Limb (tissue), 2 donors: ENCODE measurements around the gene CYP11A1.

Experiments used
- DNase-seq, 2 donors: peaks; one replicate each; pipeline ENCODE4 v3.0.0-alpha.2; 2016; ENCODE audit errors: extremely low spot score in 2 of 2

CYP11A1 gene

GRCh38 chr15:74367296-74367854 is at the start of gene CYP11A1:
Gene CYP11A1 (minus strand): TSS chr15:74367646. CDS start chr15:74367585, 61 bp downstream.
- DNase-seq, result no peak

- no peak for DNase-seq
Observed at GRCh38 chr15:74417225-74417624, 49.8 kb upstream of the CYP11A1 start.

DNA sequence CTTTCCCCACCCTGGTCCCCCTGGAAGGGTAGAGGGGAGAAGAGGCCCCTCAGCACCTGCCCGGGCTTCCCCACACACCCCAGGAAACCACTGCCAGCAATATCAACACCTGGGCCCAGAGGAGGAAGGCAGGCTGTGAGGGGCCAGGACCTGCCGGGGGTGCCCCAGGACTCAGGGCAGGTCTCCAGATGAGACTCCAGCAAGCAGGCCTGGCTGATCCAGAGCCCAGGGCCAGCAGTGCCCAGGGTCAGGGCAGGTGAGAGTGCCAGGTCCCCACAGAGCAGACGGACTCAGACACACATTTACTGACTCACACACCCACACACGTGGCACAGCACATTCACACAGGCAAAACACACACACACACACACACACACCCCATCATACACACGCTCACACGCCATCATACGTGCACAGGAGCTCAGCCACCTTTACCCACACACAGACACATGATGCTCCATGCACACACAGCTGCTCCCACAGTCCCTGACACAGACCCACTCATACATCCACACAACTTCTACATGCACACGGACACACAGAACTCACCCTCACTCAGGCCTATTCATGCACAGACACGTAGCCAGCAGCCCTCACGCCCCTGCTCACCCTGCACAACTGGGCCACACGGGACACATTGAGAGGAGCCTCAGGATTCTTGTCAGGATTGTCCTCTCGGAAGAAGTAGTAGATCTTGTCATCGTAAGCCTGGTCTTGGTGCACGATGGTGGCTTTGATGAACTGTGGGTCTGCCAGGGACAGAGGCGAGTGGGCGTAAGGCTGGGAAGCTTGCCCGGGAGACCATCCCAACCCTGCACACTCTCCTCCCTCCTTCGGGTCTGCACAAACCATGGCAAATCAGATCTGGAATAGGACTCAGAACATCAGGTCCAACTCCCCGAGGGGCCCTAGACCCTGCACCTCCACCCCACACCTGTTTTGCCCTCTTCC is 48.8 kb upstream of the CYP11A1 start:
- DNase-seq, result no peak

DNA sequence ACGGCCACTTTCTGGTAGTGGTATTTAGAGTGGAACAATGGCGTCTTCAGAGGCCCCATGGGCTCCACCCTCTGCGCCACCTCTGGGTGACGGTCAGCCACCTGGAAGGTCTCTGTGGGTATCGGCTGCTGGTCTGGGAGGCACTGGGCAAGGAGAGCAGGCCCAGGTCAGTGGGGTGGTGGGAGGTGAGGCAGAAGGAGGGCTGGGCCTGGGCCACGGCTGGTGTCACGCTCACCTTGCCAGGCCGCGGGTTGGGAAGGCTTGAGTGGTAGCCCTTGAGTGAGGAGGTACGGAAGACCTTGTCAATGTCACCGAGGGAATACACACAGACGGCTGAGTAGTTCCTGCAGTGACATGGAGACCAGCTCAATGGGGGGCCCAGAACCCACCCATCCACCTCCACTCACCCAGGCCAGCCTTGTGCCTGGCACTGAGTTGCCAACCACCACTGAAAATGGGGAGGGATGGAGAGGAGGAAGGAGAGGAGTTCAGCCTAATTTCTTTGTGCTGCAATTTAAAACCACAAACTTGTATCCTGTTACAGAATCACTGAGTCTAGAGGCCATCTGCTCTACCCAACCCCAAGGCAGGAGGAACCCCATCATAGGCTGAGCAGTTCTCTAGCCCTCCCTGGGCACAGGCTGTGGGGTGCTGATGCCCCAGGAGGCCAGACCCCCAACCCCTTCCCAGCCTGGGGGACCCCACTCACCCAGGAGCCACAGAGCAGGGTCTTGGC is 47.3 kb upstream of the CYP11A1 start:
- DNase-seq, result no peak

GRCh38 chr15:74414081-74414580 is 46.7 kb upstream of the CYP11A1 start:
- DNase-seq, result no peak

GRCh38 chr15:74413350-74414080 is 46.1 kb upstream of the CYP11A1 start:
- DNase-seq, result no peak

- no peak for DNase-seq
Observed at GRCh38 chr15:74412159-74412558, 44.7 kb upstream of the CYP11A1 start.

GRCh38 chr15:74411686-74412085 is 44.2 kb upstream of the CYP11A1 start:
- no peak for DNase-seq

DNA sequence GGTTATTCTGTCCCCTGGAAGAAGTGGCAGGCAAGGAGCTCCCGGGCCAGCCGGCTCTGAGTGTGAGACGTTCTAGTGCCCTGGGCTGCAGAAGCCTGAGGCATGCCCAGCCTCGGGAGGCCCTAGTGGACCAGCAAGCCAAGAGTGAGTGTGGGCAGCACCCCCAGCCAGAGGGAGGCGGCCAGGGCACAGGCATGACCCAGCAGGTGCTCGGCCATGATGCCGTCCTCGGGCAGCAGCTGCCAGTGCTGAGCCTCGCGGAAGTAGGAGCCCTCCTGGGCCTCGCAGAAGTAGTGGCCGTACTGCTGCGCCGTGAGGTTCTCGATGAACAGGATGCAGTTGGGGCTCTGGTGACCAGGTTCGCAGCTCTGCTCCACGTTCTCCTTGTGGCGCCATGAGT is 43.1 kb upstream of the CYP11A1 start:
- DNase-seq, result no peak

DNA sequence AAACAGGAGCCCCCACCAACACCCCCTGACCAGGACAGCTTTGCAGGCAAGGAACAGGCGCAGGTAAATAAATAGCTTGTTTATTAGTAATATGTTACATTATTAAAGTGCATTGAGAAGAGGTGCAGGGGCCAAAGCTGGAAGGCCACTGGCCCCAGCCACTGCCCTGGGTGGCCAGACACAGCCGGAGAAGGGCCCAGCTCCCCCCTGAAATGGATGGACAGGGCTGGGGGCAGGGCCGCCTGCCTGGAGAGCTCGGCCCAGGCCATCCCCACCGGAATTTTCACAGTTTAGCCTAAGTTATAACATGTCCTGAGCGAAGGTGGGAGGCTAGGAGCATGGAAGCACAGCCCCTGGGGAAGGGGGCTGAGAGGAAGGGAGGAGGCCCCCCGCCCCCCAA is 41.8 kb upstream of the CYP11A1 start:
- DNase-seq, result no peak

DNA sequence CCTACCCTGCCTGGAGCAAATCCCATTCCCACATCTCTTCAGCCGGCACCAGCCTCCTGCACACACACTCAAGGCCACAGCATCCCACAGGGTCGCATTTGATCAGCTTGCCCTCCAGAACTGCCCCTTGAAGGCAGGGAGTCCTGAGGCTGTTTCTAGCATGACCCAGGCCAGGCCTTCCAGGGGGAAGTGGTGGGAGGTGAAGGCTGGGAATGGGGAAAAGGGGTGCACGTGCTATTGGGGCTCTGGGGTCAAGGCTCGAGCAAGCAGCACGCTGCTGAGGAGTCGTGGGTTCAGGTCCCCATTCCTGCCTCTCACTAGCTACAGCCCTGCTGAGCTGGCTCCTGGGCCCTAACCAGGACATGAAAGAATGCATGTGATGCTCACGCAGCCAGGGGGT is 41.4 kb upstream of the CYP11A1 start:
- DNase-seq, result no peak

- no peak for DNase-seq
Observed at GRCh38 chr15:74408385-74408784, 40.9 kb upstream of the CYP11A1 start.

- DNase-seq, result no peak
Observed at GRCh38 chr15:74406992-74407705, 39.7 kb upstream of the CYP11A1 start.

DNA sequence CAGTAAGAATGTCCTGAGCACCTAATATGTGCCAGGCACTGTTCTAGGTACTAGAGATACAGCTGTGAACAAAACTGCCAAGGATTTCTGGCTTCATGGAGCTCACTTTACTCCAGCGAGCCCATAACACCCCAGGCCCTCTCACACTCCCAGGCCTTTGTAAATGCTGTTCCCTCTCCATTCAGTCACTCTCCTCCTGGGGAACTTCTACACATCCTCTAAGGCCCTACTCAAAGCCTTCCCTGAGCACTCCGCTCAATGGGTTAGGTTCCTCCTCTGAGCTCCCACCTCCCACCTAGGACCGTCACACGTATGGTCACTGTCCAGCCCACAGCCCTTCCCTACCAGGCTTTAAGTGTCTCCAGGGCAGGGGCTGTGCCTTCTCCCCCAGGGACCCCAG is 39.1 kb upstream of the CYP11A1 start:
- DNase-seq, result no peak

DNA sequence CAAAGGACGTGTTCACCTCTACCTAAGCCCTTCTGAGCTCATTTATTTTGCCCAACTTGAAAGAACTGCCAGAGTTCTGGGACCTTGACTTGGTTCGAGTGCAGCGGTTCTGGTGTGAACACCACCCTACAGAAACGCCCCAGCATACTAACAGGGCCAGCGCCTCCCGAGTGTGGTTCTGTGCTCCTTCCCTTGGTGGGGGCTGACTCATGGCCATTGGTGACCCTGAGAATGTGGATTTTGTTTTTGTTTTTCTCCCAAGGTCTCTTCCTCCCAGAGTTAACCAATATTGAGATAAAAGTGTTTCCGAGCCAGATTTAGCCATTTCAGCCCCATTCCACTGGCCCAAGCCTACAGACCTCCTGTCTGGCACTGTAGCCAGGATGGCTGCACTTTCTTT is 38.4 kb upstream of the CYP11A1 start:
- no peak for DNase-seq

GRCh38 chr15:74403991-74404563 is 36.6 kb upstream of the CYP11A1 start:
- no peak for DNase-seq

- DNase-seq, result no peak
Observed at GRCh38 chr15:74403588-74403919, 36.1 kb upstream of the CYP11A1 start.

DNA sequence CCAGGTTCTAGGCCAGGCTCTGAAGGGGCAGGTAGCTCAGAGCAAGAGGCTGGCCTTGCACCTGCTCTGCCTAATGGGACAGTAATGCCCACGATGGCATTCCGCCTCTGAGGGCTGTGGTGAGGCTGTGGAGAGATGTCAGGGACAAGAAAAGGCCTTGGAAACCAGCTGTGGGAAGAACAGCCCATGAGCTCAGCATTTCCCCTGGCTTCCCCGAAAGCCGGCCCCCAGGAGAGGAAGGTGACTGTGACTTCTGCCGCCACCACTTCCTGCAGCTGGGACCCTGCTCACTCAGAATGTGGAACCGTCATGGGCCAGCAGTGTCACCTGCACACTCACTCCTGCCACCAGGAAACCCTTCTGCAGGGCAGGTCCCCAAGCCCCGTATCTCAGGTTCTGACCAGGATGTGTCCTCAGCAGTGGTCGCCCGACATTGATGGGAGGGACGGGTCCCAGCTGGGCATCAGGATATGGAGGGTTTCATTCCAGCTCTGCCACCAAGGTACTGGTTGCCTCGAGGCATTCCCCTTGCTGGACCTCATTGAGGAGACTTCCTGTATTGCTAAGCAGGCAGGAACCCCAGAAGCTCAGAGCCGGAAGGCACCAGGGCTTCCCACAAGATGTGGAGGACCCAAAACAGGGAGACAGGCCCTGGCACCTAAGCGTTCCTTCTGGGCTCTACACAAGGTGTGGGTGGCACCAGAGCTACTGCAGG is 35.6 kb upstream of the CYP11A1 start:
- no peak for DNase-seq

GRCh38 chr15:74402337-74402841 is 34.9 kb upstream of the CYP11A1 start:
- no peak for DNase-seq
